SH-SY5Y (cell line): ENCODE data around the gene TTN.

Experiments
- GATA2 ChIP-seq: IDR thresholded peaks from 2 replicates; pipeline ENCODE4 v1.6.1; 2011; ENCODE audit warnings: mild to moderate bottlenecking, low read depth, low read length
- GATA3 ChIP-seq: IDR thresholded peaks from 2 replicates; pipeline ENCODE4 v1.6.1; 2011; ENCODE audit warnings: low read depth, mild to moderate bottlenecking, low read length, moderate library complexity

- TF ChIP-seq GATA3 = no peak
- TF ChIP-seq GATA2 = no peak
These were observed 11.0 kb downstream of the TTN start for GRCh38 chr2:178796079-178796677.
